ENCODE results near the gene COMT. TPM values are rescaled to one million over a fixed set of nuclear protein-coding genes. Genes with fewer than 3 reads are reported as not detected.

Gene COMT
- total and polyA plus RNA-seq, 9 of the 15 experiments (the other 6 are each of a cell fraction or from before 2014, with no cell fraction given), result 12.5 to 351 (median 155) TPM

DNA sequence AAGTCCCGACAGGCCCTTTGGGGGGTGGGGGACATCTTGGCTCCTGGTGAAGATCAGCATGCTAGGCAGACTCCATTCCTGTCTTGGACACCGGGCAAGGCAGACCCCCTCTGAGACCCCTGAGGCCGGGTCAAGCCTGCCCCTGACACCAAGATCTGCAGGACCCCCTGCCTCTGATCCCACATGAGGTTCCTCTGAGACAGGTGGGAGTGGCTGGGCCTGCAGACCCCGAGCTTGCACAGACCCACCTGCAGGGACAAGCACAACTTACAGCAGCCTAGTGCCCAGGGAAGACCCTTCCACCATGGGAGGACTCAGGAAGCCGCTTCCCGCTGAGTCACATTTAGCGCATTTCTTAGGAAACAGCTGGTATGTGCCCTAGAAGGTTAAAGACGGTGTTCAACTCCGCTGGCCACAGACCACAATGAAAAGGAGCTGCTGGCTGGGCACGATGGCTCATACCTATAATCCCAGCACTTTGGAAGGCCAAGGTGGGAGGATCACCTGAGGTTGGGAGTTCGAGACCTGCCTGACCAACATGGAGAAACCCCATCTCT is 59.6 kb downstream of the COMT start (continued):
- TF ChIP-seq, protein P1, sequence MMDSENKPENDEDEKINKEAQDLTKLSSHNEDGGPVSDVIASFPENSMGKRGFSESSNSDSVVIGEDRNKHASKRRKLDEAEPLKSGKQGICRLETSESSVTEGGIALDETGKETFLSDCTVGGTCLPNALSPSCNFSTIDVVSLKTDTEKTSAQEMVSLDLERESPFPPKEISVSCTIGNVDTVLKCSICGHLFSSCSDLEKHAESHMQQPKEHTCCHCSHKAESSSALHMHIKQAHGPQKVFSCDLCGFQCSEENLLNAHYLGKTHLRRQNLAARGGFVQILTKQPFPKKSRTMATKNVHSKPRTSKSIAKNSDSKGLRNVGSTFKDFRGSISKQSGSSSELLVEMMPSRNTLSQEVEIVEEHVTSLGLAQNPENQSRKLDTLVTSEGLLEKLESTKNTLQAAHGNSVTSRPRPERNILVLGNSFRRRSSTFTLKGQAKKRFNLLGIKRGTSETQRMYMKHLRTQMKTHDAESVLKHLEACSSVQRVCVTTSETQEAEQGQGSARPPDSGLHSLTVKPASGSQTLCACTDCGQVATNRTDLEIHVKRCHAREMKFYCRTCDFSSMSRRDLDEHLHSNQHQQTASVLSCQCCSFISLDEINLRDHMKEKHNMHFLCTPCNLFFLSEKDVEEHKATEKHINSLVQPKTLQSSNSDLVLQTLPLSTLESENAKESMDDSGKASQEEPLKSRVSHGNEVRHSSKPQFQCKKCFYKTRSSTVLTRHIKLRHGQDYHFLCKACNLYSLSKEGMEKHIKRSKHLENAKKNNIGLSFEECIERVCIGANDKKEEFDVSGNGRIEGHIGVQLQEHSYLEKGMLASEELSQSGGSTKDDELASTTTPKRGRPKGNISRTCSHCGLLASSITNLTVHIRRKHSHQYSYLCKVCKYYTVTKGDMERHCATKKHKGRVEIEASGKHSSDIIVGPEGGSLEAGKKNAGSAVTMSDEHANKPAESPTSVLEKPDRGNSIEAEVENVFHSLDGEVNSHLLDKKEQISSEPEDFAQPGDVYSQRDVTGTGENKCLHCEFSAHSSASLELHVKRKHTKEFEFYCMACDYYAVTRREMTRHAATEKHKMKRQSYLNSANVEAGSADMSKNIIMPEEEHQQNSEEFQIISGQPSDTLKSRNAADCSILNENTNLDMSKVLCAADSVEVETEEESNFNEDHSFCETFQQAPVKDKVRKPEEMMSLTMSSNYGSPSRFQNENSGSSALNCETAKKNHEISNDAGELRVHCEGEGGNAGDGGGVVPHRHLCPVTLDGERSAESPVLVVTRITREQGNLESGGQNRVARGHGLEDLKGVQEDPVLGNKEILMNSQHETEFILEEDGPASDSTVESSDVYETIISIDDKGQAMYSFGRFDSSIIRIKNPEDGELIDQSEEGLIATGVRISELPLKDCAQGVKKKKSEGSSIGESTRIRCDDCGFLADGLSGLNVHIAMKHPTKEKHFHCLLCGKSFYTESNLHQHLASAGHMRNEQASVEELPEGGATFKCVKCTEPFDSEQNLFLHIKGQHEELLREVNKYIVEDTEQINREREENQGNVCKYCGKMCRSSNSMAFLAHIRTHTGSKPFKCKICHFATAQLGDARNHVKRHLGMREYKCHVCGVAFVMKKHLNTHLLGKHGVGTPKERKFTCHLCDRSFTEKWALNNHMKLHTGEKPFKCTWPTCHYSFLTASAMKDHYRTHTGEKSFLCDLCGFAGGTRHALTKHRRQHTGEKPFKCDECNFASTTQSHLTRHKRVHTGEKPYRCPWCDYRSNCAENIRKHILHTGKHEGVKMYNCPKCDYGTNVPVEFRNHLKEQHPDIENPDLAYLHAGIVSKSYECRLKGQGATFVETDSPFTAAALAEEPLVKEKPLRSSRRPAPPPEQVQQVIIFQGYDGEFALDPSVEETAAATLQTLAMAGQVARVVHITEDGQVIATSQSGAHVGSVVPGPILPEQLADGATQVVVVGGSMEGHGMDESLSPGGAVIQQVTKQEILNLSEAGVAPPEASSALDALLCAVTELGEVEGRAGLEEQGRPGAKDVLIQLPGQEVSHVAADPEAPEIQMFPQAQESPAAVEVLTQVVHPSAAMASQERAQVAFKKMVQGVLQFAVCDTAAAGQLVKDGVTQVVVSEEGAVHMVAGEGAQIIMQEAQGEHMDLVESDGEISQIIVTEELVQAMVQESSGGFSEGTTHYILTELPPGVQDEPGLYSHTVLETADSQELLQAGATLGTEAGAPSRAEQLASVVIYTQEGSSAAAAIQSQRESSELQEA (IDR thresholded peaks at IDR 0.05; ENCODE audit: low read depth), result 0 out of 2 replicates have a peak, but pooled peaks have one; percentile 7
- TF ChIP-seq SFPQ (IDR thresholded peaks at IDR 0.05; ENCODE audit: low read depth, low read length) (no peak), TAF9B (IDR thresholded peaks at IDR 0.05; ENCODE audit: partially characterized antibody) (no peak), ZNF696 (CRISPR knock-in tag; conservative IDR thresholded peaks at IDR 0.05) (no peak), PHB (CRISPR knock-in tag; IDR thresholded peaks at IDR 0.05) (0 out of 2 replicates have a peak, but pooled peaks have one; percentile 12), FOXA1 (IDR thresholded peaks at IDR 0.05; ENCODE audit: borderline replicate concordance) (no peak), MLX (CRISPR knock-in tag; conservative IDR thresholded peaks at IDR 0.05) (no peak), ILK (tag; IDR thresholded peaks at IDR 0.05; ENCODE audit: borderline replicate concordance, low read depth) (no peak), MYC (IDR thresholded peaks at IDR 0.05; ENCODE audit: low read depth, low read length) (no peak), MYC (CRISPR knock-in tag; IDR thresholded peaks at IDR 0.05; ENCODE audit: borderline replicate concordance, low read depth) (0 out of 2 replicates have a peak, but pooled peaks have one; percentile 16)
- TF ChIP-seq, protein P2, sequence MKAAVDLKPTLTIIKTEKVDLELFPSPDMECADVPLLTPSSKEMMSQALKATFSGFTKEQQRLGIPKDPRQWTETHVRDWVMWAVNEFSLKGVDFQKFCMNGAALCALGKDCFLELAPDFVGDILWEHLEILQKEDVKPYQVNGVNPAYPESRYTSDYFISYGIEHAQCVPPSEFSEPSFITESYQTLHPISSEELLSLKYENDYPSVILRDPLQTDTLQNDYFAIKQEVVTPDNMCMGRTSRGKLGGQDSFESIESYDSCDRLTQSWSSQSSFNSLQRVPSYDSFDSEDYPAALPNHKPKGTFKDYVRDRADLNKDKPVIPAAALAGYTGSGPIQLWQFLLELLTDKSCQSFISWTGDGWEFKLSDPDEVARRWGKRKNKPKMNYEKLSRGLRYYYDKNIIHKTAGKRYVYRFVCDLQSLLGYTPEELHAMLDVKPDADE (conservative IDR thresholded peaks at IDR 0.05; ENCODE audit: control insufficient read depth, low read depth, low read length), result 0 out of 2 replicates have a peak, but pooled peaks have one; percentile 20
